OCI-LY7 (cell line): ENCODE measurements around the gene TMEM109. TPM values are rescaled to one million over a fixed set of nuclear protein-coding genes. Genes with fewer than 3 reads are reported as not detected.

Source experiments
- Bru-seq: library from RNA; stranded (reverse); fragments of 400-500 nt; gene quantifications from one replicate; lab custom pipeline; 2021; lab: Mats Ljungman, UMichigan
- BruChase-seq, 2 experiments: library from RNA; stranded (reverse); fragments of 400-500 nt; gene quantifications; one replicate each; lab custom pipeline; 2021; lab: Mats Ljungman, UMichigan
- BruUV-seq: library from RNA; stranded (reverse); fragments of 400-500 nt; replicated peaks from 2 replicates; lab custom pipeline; 2021; lab: Mats Ljungman, UMichigan
- CTCF ChIA-PET: fragments of 300-600 bp; sonication (Branson Sonifier 250); formaldehyde crosslinking; loops from one replicate; lab custom pipeline; 2022; ENCODE audit warnings: antibody characterized with exemption; ENCODE audit not compliant: unreplicated experiment; lab: Charles Lee
- POLR2A ChIA-PET: fragments of 300-600 bp; sonication (Branson Sonifier 250); formaldehyde crosslinking; loops from one replicate; lab custom pipeline; 2022; ENCODE audit warnings: antibody characterized with exemption; lab: Charles Lee
- DNase-seq: peaks from one replicate; pipeline ENCODE4 v3.0.0-alpha.2; 2015; ENCODE audit warnings: low spot score
- H2AFZ ChIP-seq: fragments of 200-600 bp; sonication (generic), shearing (Covaris generic); 2 replicates; pipeline ENCODE4 v1.6.1; 2014; ENCODE audit warnings: mild to moderate bottlenecking, antibody characterized with exemption, low read length, moderate library complexity
- H3K27ac ChIP-seq: fragments of 200-600 bp; sonication (generic); 2 replicates; pipeline ENCODE4 v1.5.1; 2014; ENCODE audit warnings: mixed run types, low read depth, mild to moderate bottlenecking, moderate library complexity, low read length, inconsistent platforms; ENCODE audit not compliant: poor library complexity, severe bottlenecking
- H3K36me3 ChIP-seq: fragments of 200-600 bp; sonication (generic); 2 replicates; pipeline ENCODE4 v1.6.1; 2014; ENCODE audit warnings: mild to moderate bottlenecking, antibody characterized with exemption, low read length, moderate library complexity, mixed read lengths; ENCODE audit not compliant: insufficient read depth
- H3K4me1 ChIP-seq: fragments of 200-600 bp; sonication (generic); 2 replicates; pipeline ENCODE4 v1.5.1; 2014; ENCODE audit warnings: mild to moderate bottlenecking, low read length; ENCODE audit not compliant: insufficient read depth, poor library complexity, severe bottlenecking
- H3K4me2 ChIP-seq: fragments of 200-600 bp; sonication (generic); 2 replicates; pipeline ENCODE4 v1.6.1; 2014; ENCODE audit warnings: mild to moderate bottlenecking, low read length
- H3K4me3 ChIP-seq: fragments of 200-600 bp; sonication (generic); 2 replicates; pipeline ENCODE4 v1.5.1; 2014; ENCODE audit warnings: mild to moderate bottlenecking, low read depth, low read length; ENCODE audit not compliant: poor library complexity, severe bottlenecking
- H3K79me2 ChIP-seq: fragments of 200-600 bp; sonication (generic); 2 replicates; pipeline ENCODE4 v1.6.1; 2016; ENCODE audit warnings: low read depth, mild to moderate bottlenecking, low read length, moderate library complexity, mixed read lengths; ENCODE audit not compliant: insufficient read depth
- H3K9me2 ChIP-seq: fragments of 200-600 bp; sonication (generic); 2 replicates; pipeline ENCODE4 v1.6.1; 2016; ENCODE audit warnings: mild to moderate bottlenecking, low read length, mixed read lengths; ENCODE audit not compliant: insufficient read depth
- H3K9me3 ChIP-seq: fragments of 200-600 bp; sonication (generic); 2 replicates; pipeline ENCODE4 v1.6.1; 2014; ENCODE audit warnings: mild to moderate bottlenecking, mixed run types, low read length, mixed read lengths
- H4K20me1 ChIP-seq: fragments of 200-600 bp; sonication (generic); 2 replicates; pipeline ENCODE4 v1.6.1; 2014; ENCODE audit warnings: mild to moderate bottlenecking, antibody characterized with exemption, low read length, moderate library complexity, mixed read lengths; ENCODE audit not compliant: insufficient read depth
- EZH2phosphoT487 ChIP-seq: fragments of 200-600 bp; sonication (generic); IDR thresholded peaks from 2 replicates; pipeline ENCODE4 v1.6.1; 2018; ENCODE audit warnings: low read depth, borderline replicate concordance, mild to moderate bottlenecking, mixed run types, antibody characterized with exemption, low read length, moderate library complexity, mixed read lengths
- intact Hi-C: fragments of 100-400 bp; cut with micrococcal nuclease; formaldehyde crosslinking; loops from one replicate; pipeline ENCODE4 v1.10.0; 2022; ENCODE audit not compliant: unreplicated experiment
- long read RNA-seq: library from polyadenylated mRNA; stranded (forward); transcript quantifications from one replicate; pipeline ENCODE4 v2.0.0, GENCODE V29; 2022
- total RNA-seq, 2 experiments: library from RNA; depleted of rRNA in 1 of 2; stranded (reverse); fragments of >200 nt in 1 of 2; shearing (Covaris generic) in 1 of 2; gene quantifications; 2 replicates each; pipeline ENCODE4 v1.2.3, GENCODE V29; 2014 to 2022
- TF ChIP-seq, protein P1 (sequence below): fragments of 200-600 bp; sonication (generic); conservative IDR thresholded peaks from 2 replicates; pipeline ENCODE4 v1.5.1; 2014; ENCODE audit warnings: mild to moderate bottlenecking, antibody characterized with exemption, low read length, moderate library complexity, mixed read lengths

TMEM109 gene, protein sequence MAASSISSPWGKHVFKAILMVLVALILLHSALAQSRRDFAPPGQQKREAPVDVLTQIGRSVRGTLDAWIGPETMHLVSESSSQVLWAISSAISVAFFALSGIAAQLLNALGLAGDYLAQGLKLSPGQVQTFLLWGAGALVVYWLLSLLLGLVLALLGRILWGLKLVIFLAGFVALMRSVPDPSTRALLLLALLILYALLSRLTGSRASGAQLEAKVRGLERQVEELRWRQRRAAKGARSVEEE
- total RNA-seq (2014; rRNA removed; shearing (Covaris generic)), result 57.0 and 62.4 TPM in 2 replicates
- 67.8 and 68.6 TPM in 2 replicates for total RNA-seq (2022)
- Bru-seq, nascent RNA, result percentile 74 among the genes with signal in this experiment
- percentile 63 among the genes with signal in this experiment for BruChase-seq, experiment 1, labeled RNA remaining after a 6-hour chase
- BruChase-seq, experiment 2, labeled RNA remaining after a 2-hour chase, result percentile 81 among the genes with signal in this experiment
- long read RNA-seq, transcript TMEM109-201 (4 exons, 2,413 nt), result major isoform, 124 of 156 reads
- long read RNA-seq, partial matches to known transcripts, result 25 of 156 reads
- long read RNA-seq, other reads (novel, unspliced or antisense), result 5 of 156 reads

DNA sequence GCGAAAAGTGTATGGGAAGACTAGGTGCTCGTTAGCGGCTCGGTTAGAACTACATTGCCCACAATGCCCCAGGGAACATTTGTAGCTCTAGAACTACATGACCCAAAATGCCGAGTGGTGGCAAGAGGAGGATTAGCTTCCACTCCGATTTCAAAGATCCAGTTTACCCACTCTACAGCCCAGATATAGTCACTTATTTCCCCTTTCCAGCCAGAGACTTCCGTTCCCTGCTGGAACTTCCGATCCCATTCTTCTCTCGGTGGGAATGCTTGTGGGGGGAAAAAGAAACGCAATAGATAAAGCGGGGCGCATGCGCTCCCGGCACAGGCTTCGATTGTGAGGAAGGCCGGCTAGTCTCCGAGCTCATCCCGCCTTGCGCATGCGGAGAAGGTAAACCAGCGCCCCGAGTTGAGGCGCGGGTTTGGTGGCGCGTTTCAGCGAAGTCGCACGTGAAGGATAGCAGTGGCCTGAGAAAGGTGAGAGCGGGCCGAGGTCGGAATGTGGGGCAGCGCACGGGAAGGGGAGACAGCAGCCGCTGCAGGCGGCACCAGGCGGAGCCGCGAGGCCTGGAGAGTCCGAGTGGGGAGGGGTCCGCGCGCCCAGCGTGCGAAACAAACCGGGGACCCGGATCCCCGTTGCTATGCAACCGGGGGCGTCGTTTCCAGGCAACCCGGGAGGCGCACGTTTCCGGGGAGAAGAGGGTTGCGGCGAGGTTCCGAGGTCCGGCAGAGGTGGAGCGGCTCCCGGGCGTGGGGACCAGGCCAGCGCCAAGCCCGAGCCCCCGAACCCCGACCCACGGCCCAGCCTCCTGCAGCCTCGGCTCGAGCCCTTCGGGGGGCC is at the start of gene TMEM109:
TMEM109 (plus strand) TSS at position 366 of the 840 bp plus-strand sequence. CDS start 5,536 bp downstream, outside the sequence.
- no peak for TF ChIP-seq EZH2phosphoT487
- TF ChIP-seq, protein P1, sequence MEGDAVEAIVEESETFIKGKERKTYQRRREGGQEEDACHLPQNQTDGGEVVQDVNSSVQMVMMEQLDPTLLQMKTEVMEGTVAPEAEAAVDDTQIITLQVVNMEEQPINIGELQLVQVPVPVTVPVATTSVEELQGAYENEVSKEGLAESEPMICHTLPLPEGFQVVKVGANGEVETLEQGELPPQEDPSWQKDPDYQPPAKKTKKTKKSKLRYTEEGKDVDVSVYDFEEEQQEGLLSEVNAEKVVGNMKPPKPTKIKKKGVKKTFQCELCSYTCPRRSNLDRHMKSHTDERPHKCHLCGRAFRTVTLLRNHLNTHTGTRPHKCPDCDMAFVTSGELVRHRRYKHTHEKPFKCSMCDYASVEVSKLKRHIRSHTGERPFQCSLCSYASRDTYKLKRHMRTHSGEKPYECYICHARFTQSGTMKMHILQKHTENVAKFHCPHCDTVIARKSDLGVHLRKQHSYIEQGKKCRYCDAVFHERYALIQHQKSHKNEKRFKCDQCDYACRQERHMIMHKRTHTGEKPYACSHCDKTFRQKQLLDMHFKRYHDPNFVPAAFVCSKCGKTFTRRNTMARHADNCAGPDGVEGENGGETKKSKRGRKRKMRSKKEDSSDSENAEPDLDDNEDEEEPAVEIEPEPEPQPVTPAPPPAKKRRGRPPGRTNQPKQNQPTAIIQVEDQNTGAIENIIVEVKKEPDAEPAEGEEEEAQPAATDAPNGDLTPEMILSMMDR, result no peak
- peak; percentile 91 for DNase-seq
- Histone ChIP-seq H2AFZ (peak within 1 kb of the TSS; percentile 94), H3K79me2 (peaks cover 50% of the 10 kb centered on the region), H3K9me3 (peaks cover 18% of the 10 kb centered on the region), H3K27ac (peak within 1 kb of the TSS; percentile 82), H4K20me1 (peaks cover 13% of the 10 kb centered on the region; the same call in 1 of the 2 replicates), H3K4me2 (peak within 1 kb of the TSS; percentile 77), H3K4me1 (peaks cover 66% of the 10 kb centered on the region), H3K36me3 (peaks cover 36% of the 10 kb centered on the region), H3K9me2 (no peaks in the 10 kb centered on the region), H3K4me3 (peak within 1 kb of the TSS; percentile 83)
- intact Hi-C loops, result loop anchor here (2.0 kb wide), 2 partner anchors 215 to 247 kb away; partner anchors contain the start of gene VPS37C
- ChIA-PET CTCF (interaction anchor here (0.6 to 3.0 kb wide), 7 partner anchors 9 to 82 kb away, joined by 3 to 17 read pairs (median 4); partner anchors contain the start of gene SLC15A3), POLR2A (interaction anchor here (0.6 to 3.4 kb wide), 11 partner anchors 10 to 437 kb away, joined by 3 to 21 read pairs (median 4); no protein-coding TSS in a partner anchor)
- no TSS peak for BruUV-seq

DNA sequence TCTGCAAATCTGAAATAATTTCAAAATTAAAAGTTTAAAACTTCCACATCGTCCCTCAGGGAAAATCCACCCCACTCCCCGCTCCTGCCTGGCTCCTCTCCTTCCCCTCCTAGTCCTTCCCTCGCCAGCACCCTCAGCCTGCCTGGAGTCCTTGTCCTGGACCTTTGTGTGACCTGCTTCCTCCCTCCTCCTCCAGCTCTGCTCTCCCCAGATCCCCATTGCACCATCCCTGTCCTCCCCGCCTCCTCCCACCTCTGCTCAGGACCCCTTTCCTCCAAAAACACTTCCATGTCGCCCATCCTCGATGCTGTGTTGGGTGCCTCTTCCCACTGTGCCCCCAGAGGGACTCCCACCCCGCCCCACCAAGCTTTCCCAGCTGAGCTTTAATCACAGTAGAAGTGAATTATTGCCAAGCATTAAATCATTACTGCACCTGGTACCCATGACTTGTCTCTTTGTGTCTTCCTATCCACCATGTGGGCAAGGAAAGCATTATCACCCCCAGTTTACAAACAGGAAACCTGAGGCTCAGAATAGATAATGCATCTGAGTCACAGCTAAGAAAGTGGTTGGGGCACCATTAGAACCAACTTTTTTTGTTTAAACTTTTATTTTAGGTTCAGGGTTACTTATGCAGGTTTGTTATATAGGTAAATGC is 49.0 kb upstream of the TMEM109 start:
- no peaks in the 10 kb centered on the region for H3K4me1 ChIP-seq
- intact Hi-C loops, result no loop called here
- no peak overlapping the region for H3K27ac ChIP-seq
- no peaks in the 10 kb centered on the region for H3K36me3 ChIP-seq
- no peaks in the 10 kb centered on the region for H4K20me1 ChIP-seq
- BruUV-seq, result no TSS peak
- TF ChIP-seq, protein P1, result no peak
- CTCF ChIA-PET, result interaction anchor here (0.6 kb wide), 1 partner anchor 42 kb away, joined by 3 read pairs; no protein-coding TSS in a partner anchor
- DNase-seq, result no peak
- POLR2A ChIA-PET, result interaction anchor here (1.1 kb wide), 1 partner anchor 11 kb away, joined by 3 read pairs; no protein-coding TSS in a partner anchor
- no peak overlapping the region for H3K4me3 ChIP-seq
- H3K4me2 ChIP-seq, result no peak overlapping the region
- H2AFZ ChIP-seq, result no peak overlapping the region
- H3K79me2 ChIP-seq, result no peaks in the 10 kb centered on the region
- no peaks in the 10 kb centered on the region for H3K9me3 ChIP-seq
- H3K9me2 ChIP-seq, result no peaks in the 10 kb centered on the region
